Limb (tissue), 2 donors: ENCODE data around the gene GATC.
A peak's percentile ranks its signal among the peaks of the same experiment; 100 is the strongest.

Experiments
- DNase-seq, 2 donors: peaks; one replicate each; pipeline ENCODE4 v3.0.0-alpha.2; 2016; ENCODE audit errors: extremely low spot score in 2 of 2

GATC gene

DNA sequence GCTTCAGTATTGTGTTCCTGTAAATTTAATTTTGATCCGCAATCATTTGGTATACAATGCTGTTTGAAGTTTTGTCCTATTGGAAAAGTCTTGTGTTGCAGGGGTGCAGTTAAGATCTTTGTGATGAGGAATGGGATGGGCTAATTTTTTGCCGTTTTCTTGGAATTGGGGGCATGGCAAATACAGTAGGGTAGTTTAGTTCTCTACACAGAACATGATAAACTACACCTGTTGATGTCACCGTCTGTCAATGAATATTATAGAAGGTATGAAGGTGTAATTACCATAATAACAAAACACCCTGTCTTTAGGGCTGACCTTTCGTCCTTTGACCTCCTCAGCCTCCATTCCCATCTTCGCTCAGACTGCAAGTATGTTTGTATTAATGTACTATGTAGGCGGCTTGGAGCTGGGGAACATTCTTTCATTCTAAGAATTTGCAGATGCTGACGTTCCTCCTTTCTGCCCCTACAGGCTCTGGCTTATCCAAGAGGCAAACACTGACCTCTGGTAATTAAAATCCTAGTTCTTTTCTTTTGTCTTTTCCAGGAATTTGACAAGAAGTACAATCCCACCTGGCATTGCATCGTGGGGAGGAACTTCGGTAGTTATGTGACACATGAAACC lies 51.4 kb downstream of the GATC start:
- DNase-seq, result no peak

DNA sequence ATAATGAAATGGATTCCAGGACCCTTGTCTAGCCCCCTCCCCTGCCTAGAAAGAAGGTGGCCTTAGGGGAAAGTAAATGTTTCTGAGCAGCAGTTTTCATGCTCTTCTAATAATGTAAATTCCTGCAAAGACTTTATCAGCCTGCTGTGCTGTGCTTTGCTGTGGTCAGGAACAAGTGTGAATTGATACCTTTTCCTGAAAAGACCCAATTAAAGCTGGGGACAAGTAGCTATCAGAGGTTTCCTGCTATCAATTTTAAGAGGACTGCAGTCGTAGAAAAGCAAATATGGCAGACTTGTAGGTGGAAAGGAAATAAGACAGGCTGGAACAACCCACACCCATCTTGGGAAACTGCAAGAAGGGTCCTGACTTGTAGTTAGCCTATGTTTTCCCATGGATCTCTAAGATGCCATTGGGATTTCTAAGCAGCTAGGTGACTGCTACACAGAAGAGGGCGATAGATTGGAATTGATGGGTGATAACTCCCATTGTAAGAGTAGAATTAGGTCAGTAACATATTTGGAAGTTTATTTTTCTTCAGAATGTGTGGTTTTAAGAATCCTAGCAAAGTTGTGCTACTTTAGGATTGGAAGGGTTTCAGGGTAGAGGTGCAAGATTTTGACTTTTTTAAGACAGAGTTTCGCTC lies 52.7 kb downstream of the GATC start:
- DNase-seq, result no peak

DNA sequence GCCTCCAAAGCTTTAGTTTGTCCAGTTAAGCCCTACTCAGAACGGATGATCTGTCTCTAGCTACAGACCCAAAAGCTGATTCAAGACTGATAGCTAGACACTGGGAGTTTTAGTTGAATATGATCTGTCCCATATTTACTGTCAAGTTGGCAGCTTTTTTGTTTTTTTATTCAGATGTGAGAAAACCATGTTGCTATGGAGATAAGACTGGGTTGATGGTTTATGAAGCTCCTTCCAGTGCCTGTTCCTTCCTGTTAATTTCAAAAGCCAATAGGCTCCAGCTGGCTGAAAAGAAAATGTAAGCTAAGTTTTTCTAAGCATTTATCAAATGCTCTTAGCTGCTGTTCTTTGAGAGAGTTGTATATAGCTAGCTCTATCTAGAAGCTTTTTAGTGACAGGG lies 54.3 kb downstream of the GATC start:
- DNase-seq, result peak in 1 of 2 donors; percentile 9

DNA sequence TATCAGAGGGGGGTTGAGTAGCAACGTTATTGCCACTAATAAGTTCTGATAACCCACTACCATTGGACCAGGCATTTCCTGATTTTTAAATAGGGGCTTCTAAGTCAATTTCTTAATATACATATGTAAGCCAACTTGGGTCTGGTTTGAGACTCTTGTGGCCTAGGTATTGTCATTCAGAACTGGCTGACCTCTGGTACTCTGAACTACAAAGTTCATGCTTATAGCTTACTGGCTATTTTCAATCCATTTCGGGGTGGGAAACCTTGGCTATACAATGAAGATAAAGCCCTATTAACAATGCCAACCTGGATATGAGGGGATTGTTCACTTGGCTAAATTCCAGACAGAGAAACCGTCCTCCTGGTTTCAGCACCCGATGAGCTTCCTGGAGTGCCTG lies 58.3 kb downstream of the GATC start:
- no peak for DNase-seq

DNA sequence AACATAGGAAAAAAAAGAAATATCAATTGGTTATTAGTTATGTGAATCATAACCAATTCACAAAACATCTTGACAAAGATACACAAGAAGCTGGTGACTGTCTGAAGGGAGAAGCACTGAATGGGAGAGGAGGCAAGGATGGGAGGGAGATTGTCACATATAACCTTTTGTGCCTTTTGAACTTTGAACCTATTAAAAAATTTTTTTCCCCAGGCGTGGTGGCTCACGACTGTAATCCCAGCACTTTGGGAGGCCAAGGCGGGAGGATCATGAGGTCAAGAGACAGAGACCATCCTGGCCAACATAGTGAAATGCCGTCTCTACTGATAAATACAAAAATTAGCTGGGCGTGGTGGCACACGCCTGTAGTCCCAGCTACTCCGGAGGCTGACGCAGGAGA lies 62.3 kb downstream of the GATC start:
- no peak for DNase-seq
